ENCODE measurements around the gene PKNOX1.
"Not testable (repeated sequence)": the region's sequence is repeated elsewhere in the genome, so short reads cannot be mapped to it uniquely, and the experiment has no call there.

PKNOX1 gene

GRCh38 chr21:42956824-42957630, 17.3 kb upstream of the PKNOX1 start:
- DNase-seq (ENCODE audit: low read depth, low spot score): peak; percentile 91

GRCh38 chr21:42958122-42958521, 16.2 kb upstream of the PKNOX1 start:
- DNase-seq (ENCODE audit: low read depth, low spot score): not testable (repeated sequence)

- peak; percentile 62 for DNase-seq (ENCODE audit: low read depth, low spot score)
Measured at GRCh38 chr21:42959728-42960127, 14.6 kb upstream of the PKNOX1 start.

- DNase-seq (ENCODE audit: low read depth, low spot score): peak; percentile 13
Measured at GRCh38 chr21:42962380-42963007, 11.9 kb upstream of the PKNOX1 start.

GRCh38 chr21:42964086-42964485, 10.3 kb upstream of the PKNOX1 start:
- DNase-seq (ENCODE audit: low read depth, low spot score): peak; percentile 15

GRCh38 chr21:42964546-42965210, 9.7 kb upstream of the PKNOX1 start:
- DNase-seq (ENCODE audit: low read depth, low spot score): peak; percentile 1

- DNase-seq (ENCODE audit: low read depth, low spot score): no peak
Measured at GRCh38 chr21:42965211-42965560, 9.2 kb upstream of the PKNOX1 start.

- not testable (repeated sequence) for DNase-seq (ENCODE audit: low read depth, low spot score)
Measured at GRCh38 chr21:42967616-42968015, 6.7 kb upstream of the PKNOX1 start.

- DNase-seq (ENCODE audit: low read depth, low spot score): peak; percentile 56
Measured at GRCh38 chr21:42969193-42969600, 5.2 kb upstream of the PKNOX1 start.

GRCh38 chr21:42970946-42971653, 3.3 kb upstream of the PKNOX1 start:
- DNase-seq (ENCODE audit: low read depth, low spot score): peak; percentile 12

GRCh38 chr21:42971897-42972275, 2.5 kb upstream of the PKNOX1 start:
- DNase-seq (ENCODE audit: low read depth, low spot score): peak; percentile 83

GRCh38 chr21:42973309-42973990, 912 bp upstream of the PKNOX1 start:
- peak; percentile 45 for DNase-seq (ENCODE audit: low read depth, low spot score)

GRCh38 chr21:42974832-42975820, 764 bp downstream of the PKNOX1 start:
- peak; percentile 73 for DNase-seq (ENCODE audit: low read depth, low spot score)

GRCh38 chr21:42975886-42976608, 1.7 kb downstream of the PKNOX1 start:
- DNase-seq (ENCODE audit: low read depth, low spot score): no peak

- no peak for DNase-seq (ENCODE audit: low read depth, low spot score)
Measured at GRCh38 chr21:42980312-42981213, 6.2 kb downstream of the PKNOX1 start.

- no peak for DNase-seq (ENCODE audit: low read depth, low spot score)
Measured at GRCh38 chr21:42981214-42981523, 6.8 kb downstream of the PKNOX1 start.

GRCh38 chr21:42981862-42982261, 7.5 kb downstream of the PKNOX1 start:
- no peak for DNase-seq (ENCODE audit: low read depth, low spot score)

GRCh38 chr21:42983103-42983502, 8.7 kb downstream of the PKNOX1 start:
- no peak for DNase-seq (ENCODE audit: low read depth, low spot score)

GRCh38 chr21:42983869-42984268, 9.5 kb downstream of the PKNOX1 start:
- no peak for DNase-seq (ENCODE audit: low read depth, low spot score)

All from ELF-1 (cell line).